Activated CD4-positive, alpha-beta T cell treated with anti-CD3 and anti-CD28 coated beads, Interleukin-2, amount 10 ng/mL, durations not matched to agents 7 days and 5 days (primary cell): ENCODE results near the gene SEMG2. TPM values are rescaled to one million over a fixed set of nuclear protein-coding genes. Genes with fewer than 3 reads are reported as not detected.

Experiments used
- CTCF ChIA-PET: fragments of 350-600 bp; sonication (Branson Sonifier 250); formaldehyde crosslinking; loops from one replicate; lab custom pipeline; 2021; ENCODE audit warnings: antibody characterized with exemption; lab: Charles Lee
- POLR2A ChIA-PET: fragments of 350-600 bp; sonication (Branson Sonifier 250); formaldehyde crosslinking; loops from one replicate; lab custom pipeline; 2021; ENCODE audit warnings: antibody characterized with exemption; lab: Charles Lee
- DNase-seq: peaks from one replicate; pipeline ENCODE4 v3.0.0-alpha.2; 2020
- H3K27ac Mint-ChIP-seq: one replicate; pipeline ENCODE4 v1.8.0; 2021; ENCODE audit warnings: mild to moderate bottlenecking, moderate library complexity, mixed read lengths
- H3K27me3 Mint-ChIP-seq: one replicate; pipeline ENCODE4 v1.8.0; 2021; ENCODE audit warnings: mixed read lengths
- H3K36me3 Mint-ChIP-seq: one replicate; pipeline ENCODE4 v1.8.0; 2021; ENCODE audit warnings: low read depth, mixed read lengths
- H3K4me1 Mint-ChIP-seq: one replicate; pipeline ENCODE4 v1.8.0; 2021; ENCODE audit warnings: mixed read lengths
- H3K4me3 Mint-ChIP-seq: one replicate; pipeline ENCODE4 v1.8.0; 2021; ENCODE audit warnings: mild to moderate bottlenecking, moderate library complexity, mixed read lengths
- H3K9me3 Mint-ChIP-seq: one replicate; pipeline ENCODE4 v1.8.0; 2021; ENCODE audit warnings: mixed read lengths
- total RNA-seq, 2 experiments: library from RNA; stranded (reverse); gene quantifications; one replicate each; pipeline ENCODE4 v1.2.3, GENCODE V29; 2021

The SEMG2 gene
- total RNA-seq, 2 experiments from 2014 or later = not detected

GRCh38 chr20:45246109-45246508 is 24.9 kb downstream of the SEMG2 start:
- no peaks in the 10 kb centered on the region for H3K4me1 Mint-ChIP-seq
- ChIA-PET POLR2A (no interaction called here), CTCF (interaction anchor here (1.7 kb wide), 1 partner anchor 48 kb away, joined by 5 read pairs; no protein-coding TSS in a partner anchor)
- no peaks in the 10 kb centered on the region for H3K9me3 Mint-ChIP-seq
- no peak overlapping the region for H3K27ac Mint-ChIP-seq
- no peaks in the 10 kb centered on the region for H3K36me3 Mint-ChIP-seq
- H3K27me3 Mint-ChIP-seq = peaks cover 78% of the 10 kb centered on the region
- DNase-seq = no peak
- no peak overlapping the region for H3K4me3 Mint-ChIP-seq

GRCh38 chr20:45247865-45248264 is 26.7 kb downstream of the SEMG2 start:
- peaks cover 83% of the 10 kb centered on the region for H3K27me3 Mint-ChIP-seq

GRCh38 chr20:45248609-45249008 is 27.4 kb downstream of the SEMG2 start:
- Mint-ChIP-seq H3K9me3 (no peaks in the 10 kb centered on the region), H3K27ac (no peak overlapping the region), H3K4me1 (no peaks in the 10 kb centered on the region), H3K4me3 (no peak overlapping the region), H3K27me3 (peaks cover 75% of the 10 kb centered on the region), H3K36me3 (no peaks in the 10 kb centered on the region)
- CTCF ChIA-PET = no interaction called here
- no peak for DNase-seq
- POLR2A ChIA-PET = no interaction called here

More at GRCh38 chr20:45247865-45248264, 26.7 kb downstream of the SEMG2 start:
- ChIA-PET CTCF (no interaction called here), POLR2A (no interaction called here)
- Mint-ChIP-seq H3K4me1 (no peaks in the 10 kb centered on the region), H3K9me3 (no peaks in the 10 kb centered on the region), H3K27ac (no peak overlapping the region), H3K36me3 (no peaks in the 10 kb centered on the region), H3K4me3 (no peak overlapping the region)
- DNase-seq = no peak

GRCh38 chr20:45251884-45252560 is 30.8 kb downstream of the SEMG2 start:
- Mint-ChIP-seq H3K4me1 (no peaks in the 10 kb centered on the region), H3K27ac (no peak overlapping the region), H3K27me3 (peaks cover 53% of the 10 kb centered on the region), H3K36me3 (no peaks in the 10 kb centered on the region), H3K9me3 (no peaks in the 10 kb centered on the region), H3K4me3 (no peak overlapping the region)
- CTCF ChIA-PET = no interaction called here
- no peak for DNase-seq
- POLR2A ChIA-PET = no interaction called here

- H3K9me3 Mint-ChIP-seq = no peaks in the 10 kb centered on the region
- peaks cover 43% of the 10 kb centered on the region for H3K27me3 Mint-ChIP-seq
- H3K36me3 Mint-ChIP-seq = no peaks in the 10 kb centered on the region
- H3K4me1 Mint-ChIP-seq = no peaks in the 10 kb centered on the region
- CTCF ChIA-PET = no interaction called here
- H3K27ac Mint-ChIP-seq = no peak overlapping the region
- DNase-seq = no peak
- POLR2A ChIA-PET = no interaction called here
- no peak overlapping the region for H3K4me3 Mint-ChIP-seq
Measured at GRCh38 chr20:45253261-45253660, 32.1 kb downstream of the SEMG2 start.

GRCh38 chr20:45254383-45255262 is 33.5 kb downstream of the SEMG2 start, which contains the start of gene SLPI:
Gene SLPI (minus strand): TSS chr20:45254564. CDS start chr20:45254543, 21 bp downstream.
- H3K9me3 Mint-ChIP-seq = no peaks in the 10 kb centered on the region
- CTCF ChIA-PET = interaction anchor here (1.0 kb wide), 1 partner anchor 36 kb away, joined by 3 read pairs; no protein-coding TSS in a partner anchor
- H3K27me3 Mint-ChIP-seq = peaks cover 32% of the 10 kb centered on the region

GRCh38 chr20:45257161-45257560 is 36.0 kb downstream of the SEMG2 start:
- CTCF ChIA-PET = interaction anchor here (1.1 kb wide), 1 partner anchor 52 kb away, joined by 7 read pairs; no protein-coding TSS in a partner anchor
- no peaks in the 10 kb centered on the region for H3K4me1 Mint-ChIP-seq
- peaks cover 14% of the 10 kb centered on the region for H3K27me3 Mint-ChIP-seq
- H3K36me3 Mint-ChIP-seq = no peaks in the 10 kb centered on the region
- H3K9me3 Mint-ChIP-seq = no peaks in the 10 kb centered on the region
- POLR2A ChIA-PET = no interaction called here
- H3K27ac Mint-ChIP-seq = no peak overlapping the region
- no peak for DNase-seq
- no peak overlapping the region for H3K4me3 Mint-ChIP-seq

More at GRCh38 chr20:45254383-45255262, 33.5 kb downstream of the SEMG2 start, which contains the start of gene SLPI:
- H3K27ac Mint-ChIP-seq = no peak within 1 kb of the TSS
- no peaks in the 10 kb centered on the region for H3K36me3 Mint-ChIP-seq
- no peaks in the 10 kb centered on the region for H3K4me1 Mint-ChIP-seq
- no peak within 1 kb of the TSS for H3K4me3 Mint-ChIP-seq
- POLR2A ChIA-PET = no interaction called here
- DNase-seq = no peak

GRCh38 chr20:45257711-45258110 is 36.5 kb downstream of the SEMG2 start:
- H3K9me3 Mint-ChIP-seq = no peaks in the 10 kb centered on the region
- ChIA-PET POLR2A (interaction anchor here (0.5 kb wide), 1 partner anchor 251 kb away, joined by 9 read pairs; no protein-coding TSS in a partner anchor), CTCF (interaction anchor here (1.1 to 1.2 kb wide), 2 partner anchors 14 to 52 kb away, joined by 3 to 7 read pairs; no protein-coding TSS in a partner anchor)
- H3K36me3 Mint-ChIP-seq = no peaks in the 10 kb centered on the region
- no peaks in the 10 kb centered on the region for H3K4me1 Mint-ChIP-seq
- no peak for DNase-seq
- H3K4me3 Mint-ChIP-seq = no peak overlapping the region
- no peak overlapping the region for H3K27ac Mint-ChIP-seq
- peaks cover 14% of the 10 kb centered on the region for H3K27me3 Mint-ChIP-seq

- Mint-ChIP-seq H3K4me1 (no peaks in the 10 kb centered on the region), H3K36me3 (no peaks in the 10 kb centered on the region), H3K27me3 (peaks cover 17% of the 10 kb centered on the region), H3K9me3 (no peaks in the 10 kb centered on the region), H3K27ac (no peak overlapping the region), H3K4me3 (no peak overlapping the region)
- POLR2A ChIA-PET = interaction anchor here (0.6 kb wide), 1 partner anchor 431 kb away, joined by 4 read pairs; no protein-coding TSS in a partner anchor
- CTCF ChIA-PET = interaction anchor here (1.2 kb wide), 1 partner anchor 14 kb away, joined by 3 read pairs; no protein-coding TSS in a partner anchor
- no peak for DNase-seq
Measured at GRCh38 chr20:45258259-45258658, 37.1 kb downstream of the SEMG2 start.

GRCh38 chr20:45258664-45259063 is 37.5 kb downstream of the SEMG2 start:
- peaks cover 17% of the 10 kb centered on the region for H3K27me3 Mint-ChIP-seq
- H3K4me3 Mint-ChIP-seq = no peak overlapping the region
- DNase-seq = no peak
- CTCF ChIA-PET = interaction anchor here (1.1 to 1.2 kb wide), 2 partner anchors 13 to 35 kb away, joined by 3 to 5 read pairs; no protein-coding TSS in a partner anchor
- POLR2A ChIA-PET = interaction anchor here (0.6 kb wide), 1 partner anchor 431 kb away, joined by 4 read pairs; no protein-coding TSS in a partner anchor
- no peaks in the 10 kb centered on the region for H3K4me1 Mint-ChIP-seq
- no peaks in the 10 kb centered on the region for H3K9me3 Mint-ChIP-seq
- no peaks in the 10 kb centered on the region for H3K36me3 Mint-ChIP-seq
- no peak overlapping the region for H3K27ac Mint-ChIP-seq

- Mint-ChIP-seq H3K4me3 (no peak overlapping the region), H3K4me1 (no peaks in the 10 kb centered on the region), H3K27me3 (peaks cover 46% of the 10 kb centered on the region), H3K36me3 (no peaks in the 10 kb centered on the region), H3K27ac (no peak overlapping the region), H3K9me3 (no peaks in the 10 kb centered on the region)
- ChIA-PET POLR2A (no interaction called here), CTCF (no interaction called here)
- DNase-seq = no peak
Measured at GRCh38 chr20:45263556-45264266, 42.5 kb downstream of the SEMG2 start.

GRCh38 chr20:45266977-45267376 is 45.8 kb downstream of the SEMG2 start:
- H3K27ac Mint-ChIP-seq = no peak overlapping the region

More at GRCh38 chr20:45266977-45267376, 45.8 kb downstream of the SEMG2 start:
- no peak overlapping the region for H3K4me3 Mint-ChIP-seq
- no peaks in the 10 kb centered on the region for H3K36me3 Mint-ChIP-seq
- no peaks in the 10 kb centered on the region for H3K9me3 Mint-ChIP-seq
- ChIA-PET CTCF (no interaction called here), POLR2A (no interaction called here)
- DNase-seq = no peak
- no peaks in the 10 kb centered on the region for H3K4me1 Mint-ChIP-seq
- peaks cover 55% of the 10 kb centered on the region for H3K27me3 Mint-ChIP-seq
